Skeletal muscle tissue (tissue), 4 donors: ENCODE data around the gene MGAT5B. TPM values are rescaled to one million over a fixed set of nuclear protein-coding genes. Genes with fewer than 3 reads are reported as not detected.

Experiments used
- H3K27ac ChIP-seq: one replicate; pipeline ENCODE4 v1.7.0; 2013; ENCODE audit warnings: mild to moderate bottlenecking, low read depth, low read length, inconsistent platforms
- H3K27me3 ChIP-seq, 3 donors: one replicate each; pipeline ENCODE4 v1.7.0; 2013; ENCODE audit warnings: low read length in 3 of 3; ENCODE audit not compliant: control insufficient read depth in 3 of 3, insufficient read depth in 3 of 3
- H3K36me3 ChIP-seq, 3 donors: one replicate each; pipeline ENCODE4 v1.7.0; 2013; ENCODE audit warnings: low read length in 3 of 3; ENCODE audit not compliant: control insufficient read depth in 3 of 3, insufficient read depth in 3 of 3
- H3K4me1 ChIP-seq, 3 donors: one replicate each; pipeline ENCODE4 v1.7.0; 2013; ENCODE audit warnings: low read length in 3 of 3, mild to moderate bottlenecking in 3 of 3; ENCODE audit not compliant: control insufficient read depth in 3 of 3, insufficient read depth in 3 of 3
- H3K4me3 ChIP-seq, 3 donors: one replicate each; pipeline ENCODE4 v1.7.0; 2013; ENCODE audit warnings: low read length in 3 of 3
- H3K9ac ChIP-seq, 3 donors: one replicate each; pipeline ENCODE4 v1.7.0; 2013; ENCODE audit warnings: low read length in 3 of 3, mild to moderate bottlenecking in 3 of 3, moderate library complexity in 2 of 3, low read depth in 1 of 3
- H3K9me3 ChIP-seq, 3 donors: one replicate each; pipeline ENCODE4 v1.7.0; 2013; ENCODE audit warnings: low read length in 3 of 3; ENCODE audit not compliant: control insufficient read depth in 3 of 3
- total RNA-seq: library from RNA; depleted of rRNA; stranded (reverse); fragments of >200 nt; gene quantifications from one replicate; pipeline ENCODE4 v1.2.3, GENCODE V29; 2014
- donor health status: Osteomylitis.

The MGAT5B gene
- total RNA-seq, 1 donor from 2014 or later: not detected

DNA sequence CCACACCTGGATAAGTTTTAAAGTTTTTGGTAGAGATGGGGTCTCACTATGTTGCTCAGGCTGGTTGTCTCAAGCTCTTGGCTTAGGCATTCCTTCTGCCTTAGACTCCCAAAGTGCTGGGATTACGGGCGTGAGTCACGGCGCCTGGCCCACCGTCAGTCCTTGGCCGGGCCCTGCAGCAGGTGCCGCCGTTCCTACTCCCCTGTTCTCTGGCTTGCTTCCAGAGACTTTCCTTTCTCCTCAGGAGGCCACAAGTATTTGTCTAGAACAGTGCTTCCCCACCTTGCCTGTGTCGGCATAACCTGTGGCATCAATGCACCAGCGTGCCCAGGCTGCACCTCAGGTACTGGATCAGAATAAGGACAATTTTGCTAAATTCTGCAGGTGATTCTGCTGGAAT is 3.0 kb upstream of the MGAT5B start:
- Histone ChIP-seq H3K27me3 (peaks cover 22 to 30% (median 29%) of the 10 kb centered on the region in 3 donors), H3K9ac (no peak overlapping the region), H3K36me3 (no peaks in the 10 kb centered on the region), H3K27ac (no peak overlapping the region), H3K4me1 (peaks cover 4 to 25% (median 16%) of the 10 kb centered on the region in 3 donors), H3K4me3 (no peak overlapping the region), H3K9me3 (no peaks in the 10 kb centered on the region)

DNA sequence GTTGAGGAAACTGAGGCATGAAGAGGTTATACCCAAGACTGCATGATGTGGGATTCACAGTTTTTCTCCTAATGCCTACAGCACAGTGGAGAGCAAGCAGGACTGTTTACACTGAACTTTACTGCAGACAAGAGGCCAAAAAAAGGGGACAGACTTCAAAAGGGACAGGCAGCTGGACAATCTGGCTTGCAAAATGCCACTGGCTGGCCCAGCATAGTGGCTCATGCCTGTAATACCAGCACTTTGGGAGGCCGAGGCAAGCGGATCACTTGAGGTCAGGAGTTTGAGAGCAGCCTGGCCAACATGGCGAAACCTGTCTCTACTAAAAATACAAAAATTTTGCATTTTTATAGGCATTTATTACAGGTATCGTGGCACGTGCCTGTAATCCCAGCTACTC is 2.0 kb upstream of the MGAT5B start:
- no peak overlapping the region for H3K27ac ChIP-seq
- peaks cover 4 to 25% (median 16%) of the 10 kb centered on the region in 3 donors for H3K4me1 ChIP-seq
- no peaks in the 10 kb centered on the region for H3K9me3 ChIP-seq
- H3K9ac ChIP-seq: no peak overlapping the region
- H3K36me3 ChIP-seq: no peaks in the 10 kb centered on the region
- H3K4me3 ChIP-seq: no peak overlapping the region
- H3K27me3 ChIP-seq: peaks cover 32 to 40% (median 39%) of the 10 kb centered on the region in 3 donors

- no peak overlapping the region for H3K4me3 ChIP-seq
- peaks cover 4 to 25% (median 16%) of the 10 kb centered on the region in 3 donors for H3K4me1 ChIP-seq
- no peak overlapping the region for H3K27ac ChIP-seq
- H3K27me3 ChIP-seq: peaks cover 39 to 45% (median 41%) of the 10 kb centered on the region in 3 donors
- H3K9me3 ChIP-seq: no peaks in the 10 kb centered on the region
- H3K36me3 ChIP-seq: no peaks in the 10 kb centered on the region
- H3K9ac ChIP-seq: no peak overlapping the region
Measured at GRCh38 chr17:76866774-76867577, 1.2 kb upstream of the MGAT5B start.

- Histone ChIP-seq H3K27me3 (peaks cover 43 to 48% (median 48%) of the 10 kb centered on the region in 3 donors), H3K9ac (no peak overlapping the region), H3K4me3 (no peak overlapping the region), H3K27ac (no peak overlapping the region), H3K9me3 (no peaks in the 10 kb centered on the region), H3K4me1 (peaks cover 4 to 25% (median 16%) of the 10 kb centered on the region in 3 donors), H3K36me3 (no peaks in the 10 kb centered on the region)
Measured at GRCh38 chr17:76867578-76868175, 527 bp upstream of the MGAT5B start.

GRCh38 chr17:76868669-76869495 is 678 bp downstream of the MGAT5B start:
- peak overlapping the region in 2 of 3 donors; percentile 22 to 27 for H3K4me3 ChIP-seq

DNA sequence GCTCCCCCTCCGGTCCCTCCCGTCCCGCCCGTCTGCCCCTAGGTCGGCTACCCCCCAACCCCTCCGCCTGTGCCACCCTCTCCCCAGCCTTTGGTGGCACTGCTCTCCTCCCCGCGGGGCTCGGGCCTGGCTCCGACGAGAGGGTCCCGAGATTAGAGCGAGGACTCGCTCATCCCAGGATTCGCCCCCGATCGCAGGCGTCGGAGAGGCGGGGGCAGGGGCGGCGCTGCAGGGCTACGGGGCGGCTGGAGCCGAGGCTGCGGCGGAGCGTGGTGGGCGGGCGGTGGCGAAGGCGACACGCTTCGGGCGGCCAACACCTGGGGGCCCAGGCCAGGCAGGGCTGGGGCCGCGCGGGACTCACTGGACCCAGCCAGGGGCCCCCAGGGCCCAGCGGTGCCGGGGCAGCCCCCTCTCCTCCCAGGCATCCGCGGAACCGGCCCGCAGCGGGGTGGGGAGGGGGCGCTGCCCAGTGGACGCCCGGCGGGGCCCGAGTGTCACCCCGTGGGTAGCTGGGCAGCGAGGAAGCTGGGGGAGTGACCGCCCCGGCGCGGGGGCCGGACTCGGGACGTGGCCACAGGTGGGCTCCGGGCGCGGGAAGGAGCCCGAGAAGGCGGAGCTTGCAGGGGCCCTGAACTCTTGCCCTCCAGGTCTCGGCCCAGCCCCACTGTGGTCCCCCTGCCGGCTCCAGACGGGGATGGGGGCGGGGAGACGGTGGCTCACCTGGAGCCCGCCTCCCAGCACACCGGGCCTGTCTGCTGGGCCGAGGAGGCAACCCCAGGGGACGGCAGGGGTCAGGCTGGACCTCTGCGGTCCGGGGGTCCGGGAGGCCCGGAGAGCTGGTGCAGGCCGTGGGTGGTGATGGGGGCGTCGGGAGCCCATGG is 1.5 kb downstream of the MGAT5B start:
- H3K36me3 ChIP-seq: no peaks in the 10 kb centered on the region
- H3K27ac ChIP-seq: no peak overlapping the region
- peaks cover 4 to 17% (median 7%) of the 10 kb centered on the region in 3 donors for H3K4me1 ChIP-seq
- peaks cover 43 to 58% (median 48%) of the 10 kb centered on the region in 3 donors for H3K27me3 ChIP-seq
- no peaks in the 10 kb centered on the region for H3K9me3 ChIP-seq
- H3K4me3 ChIP-seq: no peak overlapping the region
- no peak overlapping the region for H3K9ac ChIP-seq

More at GRCh38 chr17:76868669-76869495, 678 bp downstream of the MGAT5B start:
- H3K9me3 ChIP-seq: no peaks in the 10 kb centered on the region
- H3K4me1 ChIP-seq: peaks cover 4 to 22% (median 11%) of the 10 kb centered on the region in 3 donors
- H3K27me3 ChIP-seq: peaks cover 43 to 55% (median 48%) of the 10 kb centered on the region in 3 donors
- H3K27ac ChIP-seq: no peak overlapping the region
- no peaks in the 10 kb centered on the region for H3K36me3 ChIP-seq
- H3K9ac ChIP-seq: peak overlapping the region in 1 of 3 donors; percentile 8

- no peak overlapping the region for H3K4me3 ChIP-seq
- no peaks in the 10 kb centered on the region for H3K9me3 ChIP-seq
- H3K9ac ChIP-seq: no peak overlapping the region
- H3K27me3 ChIP-seq: peaks cover 43 to 57% (median 44%) of the 10 kb centered on the region in 3 donors
- peaks cover under 1 to 11% (median 6%) of the 10 kb centered on the region in 3 donors for H3K4me1 ChIP-seq
- no peak overlapping the region for H3K27ac ChIP-seq
- H3K36me3 ChIP-seq: no peaks in the 10 kb centered on the region
Measured at GRCh38 chr17:76870377-76870714, 2.1 kb downstream of the MGAT5B start.

DNA sequence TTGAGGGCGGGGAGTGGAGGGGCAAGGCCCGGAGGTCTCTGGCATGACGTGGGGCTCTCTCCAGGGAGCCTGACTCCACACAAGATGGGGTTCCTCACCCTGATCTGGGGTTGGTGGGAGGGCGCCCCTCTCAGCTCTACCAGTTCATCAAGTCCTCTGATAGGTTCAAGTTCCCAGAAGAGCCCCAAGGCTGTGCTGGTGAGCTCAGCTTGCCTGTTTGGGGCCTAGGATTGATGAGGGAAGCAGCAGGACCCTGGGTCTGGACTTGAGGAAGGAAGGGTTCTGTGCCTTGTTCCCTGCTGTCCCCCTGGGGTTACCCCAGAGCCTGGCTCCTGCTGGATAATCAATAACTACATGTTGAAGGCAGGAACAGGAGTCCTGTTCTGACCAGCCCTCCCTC is 3.5 kb downstream of the MGAT5B start:
- H3K4me3 ChIP-seq: no peak overlapping the region
- no peaks in the 10 kb centered on the region for H3K36me3 ChIP-seq
- H3K9me3 ChIP-seq: no peaks in the 10 kb centered on the region
- H3K4me1 ChIP-seq: peaks cover 0 to 3% (median 3%) of the 10 kb centered on the region in 3 donors
- no peak overlapping the region for H3K27ac ChIP-seq
- H3K27me3 ChIP-seq: peaks cover 36 to 52% (median 43%) of the 10 kb centered on the region in 3 donors
- no peak overlapping the region for H3K9ac ChIP-seq

- Histone ChIP-seq H3K9ac (no peak overlapping the region), H3K27me3 (peaks cover 38 to 52% (median 40%) of the 10 kb centered on the region in 3 donors)
Measured at GRCh38 chr17:76872221-76872873, 4.1 kb downstream of the MGAT5B start.

More at GRCh38 chr17:76872221-76872873, 4.1 kb downstream of the MGAT5B start:
- Histone ChIP-seq H3K4me1 (peaks cover 0 to 3% (median 3%) of the 10 kb centered on the region in 3 donors), H3K36me3 (no peaks in the 10 kb centered on the region), H3K27ac (no peak overlapping the region), H3K9me3 (no peaks in the 10 kb centered on the region), H3K4me3 (no peak overlapping the region)
